Measurements from ENCODE around the gene SCIN.

Gene SCIN

DNA sequence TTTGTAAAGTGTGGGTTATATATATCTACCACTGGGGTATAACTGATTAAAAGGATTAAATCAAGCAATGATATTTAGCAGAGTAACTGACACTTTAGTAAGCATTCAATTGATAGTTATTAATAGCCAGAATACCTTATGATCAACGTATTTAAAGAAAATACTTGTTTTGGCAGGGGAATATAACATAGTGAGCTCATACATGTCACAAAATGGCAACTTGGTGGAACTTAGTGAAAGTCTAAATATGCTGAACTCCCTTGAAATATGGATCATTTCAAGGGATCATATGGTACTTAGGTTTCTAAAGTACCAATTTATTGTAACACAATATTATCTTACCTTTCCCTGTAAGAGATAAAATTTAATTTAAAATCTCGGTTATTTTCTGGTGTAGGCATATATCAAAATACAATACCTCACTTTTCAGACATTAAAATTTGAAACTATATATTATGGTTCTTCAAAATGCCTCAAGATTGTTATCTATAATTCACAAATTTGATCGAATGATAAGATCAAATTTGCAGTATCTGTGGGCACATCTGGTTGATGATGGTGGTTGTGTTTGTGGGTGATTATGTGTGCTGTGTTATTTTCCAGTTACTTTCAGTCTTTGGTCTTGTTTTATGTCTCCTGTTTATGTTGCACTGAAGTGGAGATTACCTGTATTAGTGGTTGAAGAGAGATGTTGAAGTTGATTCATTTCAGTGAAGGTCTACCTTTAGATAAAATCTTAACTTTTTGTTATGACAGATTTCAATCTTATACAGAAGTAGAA lies 122.1 kb downstream of the SCIN start:
- Histone ChIP-seq H3K4me1 (ENCODE audit: insufficient read depth, low read length) (peaks cover 9% of the 10 kb centered on the region), H3K36me3 (ENCODE audit: insufficient read depth, low read length) (peaks cover 35% of the 10 kb centered on the region), H2AFZ (ENCODE audit: low read depth, low read length) (no peak overlapping the region), H3K27me3 (ENCODE audit: insufficient read depth, low read length) (no peaks in the 10 kb centered on the region), H3K4me3 (ENCODE audit: low read length) (peak overlapping the region; percentile 89), H3K9me3 (ENCODE audit: low read length) (no peaks in the 10 kb centered on the region)

DNA sequence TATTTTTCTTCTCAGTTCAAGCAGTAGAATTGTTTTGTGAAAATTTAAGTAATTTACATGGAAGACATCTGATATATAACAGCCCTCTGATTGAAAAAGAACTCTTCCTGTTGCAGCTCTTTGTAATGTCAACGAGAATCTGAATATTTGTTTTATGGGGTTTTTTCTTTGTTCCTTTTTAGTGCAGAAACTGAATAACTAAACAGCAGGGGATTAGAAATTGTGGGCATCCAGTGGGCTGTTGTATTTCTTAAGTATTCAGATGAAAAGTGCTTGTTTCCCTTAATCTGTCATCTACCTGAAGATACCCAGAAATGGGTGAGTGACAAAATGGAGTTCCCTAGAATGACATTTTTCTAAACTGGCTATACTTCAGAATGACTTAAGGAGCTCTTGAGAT lies 124.3 kb downstream of the SCIN start:
- Histone ChIP-seq H3K27me3 (ENCODE audit: insufficient read depth, low read length) (no peaks in the 10 kb centered on the region), H3K4me1 (ENCODE audit: insufficient read depth, low read length) (peaks cover 9% of the 10 kb centered on the region), H3K4me3 (ENCODE audit: low read length) (no peak overlapping the region), H2AFZ (ENCODE audit: low read depth, low read length) (no peak overlapping the region), H3K36me3 (ENCODE audit: insufficient read depth, low read length) (peaks cover 25% of the 10 kb centered on the region), H3K9me3 (ENCODE audit: low read length) (no peaks in the 10 kb centered on the region)

DNA sequence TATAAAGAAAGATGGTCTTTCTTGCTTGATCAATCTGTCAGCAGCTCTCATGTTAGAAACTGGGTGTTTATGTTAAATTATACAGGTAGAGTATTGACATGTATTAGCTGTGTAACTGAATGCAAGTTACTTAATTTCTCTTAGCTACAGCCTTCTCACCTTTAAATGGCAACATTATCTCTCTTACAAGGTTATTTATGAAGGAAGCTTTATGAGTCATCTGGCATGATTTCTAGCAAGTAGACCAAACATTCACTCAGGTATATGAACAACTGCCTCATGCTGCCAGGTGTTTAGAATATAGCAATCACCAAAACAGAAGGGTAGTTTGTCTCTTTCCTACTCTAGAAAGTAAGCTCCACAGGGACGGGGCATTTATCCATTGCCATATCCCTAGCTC lies 125.4 kb downstream of the SCIN start:
- Histone ChIP-seq H3K27me3 (ENCODE audit: insufficient read depth, low read length) (no peaks in the 10 kb centered on the region), H3K4me3 (ENCODE audit: low read length) (no peak overlapping the region), H3K36me3 (ENCODE audit: insufficient read depth, low read length) (peaks cover 16% of the 10 kb centered on the region), H3K4me1 (ENCODE audit: insufficient read depth, low read length) (peaks cover 9% of the 10 kb centered on the region), H2AFZ (ENCODE audit: low read depth, low read length) (no peak overlapping the region), H3K9me3 (ENCODE audit: low read length) (no peaks in the 10 kb centered on the region)

DNA sequence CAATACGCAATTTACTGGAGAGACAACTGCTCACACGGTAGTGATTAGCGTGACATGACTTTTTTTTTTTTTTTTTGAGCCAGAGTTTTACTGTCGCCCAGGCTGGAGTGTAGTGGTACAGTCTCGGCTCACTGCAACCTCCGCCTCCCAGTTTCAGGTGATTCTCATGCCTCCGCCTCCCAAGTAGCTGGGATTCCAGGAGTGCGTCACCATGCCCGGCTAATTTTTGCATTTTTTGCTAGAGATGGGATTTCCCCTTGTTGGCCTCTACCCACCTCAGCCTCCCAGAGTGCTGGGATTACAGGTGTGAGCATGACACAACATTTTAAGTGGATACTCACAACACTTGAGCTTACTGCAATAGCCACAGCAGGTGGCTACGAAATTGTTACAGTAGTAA lies 128.8 kb downstream of the SCIN start:
- no peak overlapping the region for H2AFZ ChIP-seq (ENCODE audit: low read depth, low read length)
- H3K9me3 ChIP-seq (ENCODE audit: low read length) = no peaks in the 10 kb centered on the region
- no peak overlapping the region for H3K4me3 ChIP-seq (ENCODE audit: low read length)
- H3K27me3 ChIP-seq (ENCODE audit: insufficient read depth, low read length) = no peaks in the 10 kb centered on the region
- peaks cover under 1% of the 10 kb centered on the region for H3K4me1 ChIP-seq (ENCODE audit: insufficient read depth, low read length)
- no peaks in the 10 kb centered on the region for H3K36me3 ChIP-seq (ENCODE audit: insufficient read depth, low read length)

DNA sequence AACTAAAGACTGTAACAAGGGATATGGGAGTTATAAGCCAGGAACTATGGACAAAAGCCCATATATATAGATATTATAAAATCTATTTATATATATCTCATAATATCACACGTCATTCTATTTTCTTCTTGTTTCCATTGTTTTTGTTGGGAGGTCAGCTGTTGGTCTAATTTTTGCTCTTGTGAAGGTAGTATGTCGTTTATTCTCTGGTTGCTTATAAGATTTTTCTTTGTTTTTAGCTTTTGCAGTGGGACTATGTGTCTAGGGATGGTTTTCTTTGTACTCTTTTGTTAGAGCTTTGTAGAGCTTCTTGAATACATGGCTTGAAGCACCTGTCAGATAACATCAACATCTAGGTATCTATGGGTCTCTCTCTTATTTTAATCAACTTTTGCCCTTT lies 130.9 kb downstream of the SCIN start:
- Histone ChIP-seq H3K4me1 (ENCODE audit: insufficient read depth, low read length) (peaks cover under 1% of the 10 kb centered on the region), H3K27me3 (ENCODE audit: insufficient read depth, low read length) (no peaks in the 10 kb centered on the region), H3K4me3 (ENCODE audit: low read length) (no peak overlapping the region), H3K36me3 (ENCODE audit: insufficient read depth, low read length) (no peaks in the 10 kb centered on the region), H3K9me3 (ENCODE audit: low read length) (no peaks in the 10 kb centered on the region), H2AFZ (ENCODE audit: low read depth, low read length) (no peak overlapping the region)

DNA sequence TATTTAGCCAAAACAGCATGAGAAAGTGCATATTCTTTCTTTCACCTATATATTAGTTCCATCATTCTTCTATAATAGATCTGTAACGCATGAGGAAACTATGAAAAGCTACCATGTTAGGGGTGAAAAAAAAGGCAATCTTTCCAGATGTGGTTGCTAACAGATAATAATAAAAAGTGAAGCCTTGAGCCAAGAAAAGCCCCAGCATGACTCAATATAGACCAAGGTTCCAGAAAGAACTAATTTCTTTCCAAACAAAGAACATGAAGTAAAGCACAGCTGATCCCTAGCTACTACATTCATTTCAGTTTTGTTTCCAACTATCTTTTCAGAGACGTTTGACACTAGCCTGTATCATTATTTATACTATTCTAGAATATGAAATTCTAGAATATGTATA lies 133.4 kb downstream of the SCIN start:
- Histone ChIP-seq H3K9me3 (ENCODE audit: low read length) (no peaks in the 10 kb centered on the region), H2AFZ (ENCODE audit: low read depth, low read length) (no peak overlapping the region), H3K27me3 (ENCODE audit: insufficient read depth, low read length) (no peaks in the 10 kb centered on the region), H3K4me3 (ENCODE audit: low read length) (no peak overlapping the region), H3K36me3 (ENCODE audit: insufficient read depth, low read length) (no peaks in the 10 kb centered on the region), H3K4me1 (ENCODE audit: insufficient read depth, low read length) (peaks cover 12% of the 10 kb centered on the region)

DNA sequence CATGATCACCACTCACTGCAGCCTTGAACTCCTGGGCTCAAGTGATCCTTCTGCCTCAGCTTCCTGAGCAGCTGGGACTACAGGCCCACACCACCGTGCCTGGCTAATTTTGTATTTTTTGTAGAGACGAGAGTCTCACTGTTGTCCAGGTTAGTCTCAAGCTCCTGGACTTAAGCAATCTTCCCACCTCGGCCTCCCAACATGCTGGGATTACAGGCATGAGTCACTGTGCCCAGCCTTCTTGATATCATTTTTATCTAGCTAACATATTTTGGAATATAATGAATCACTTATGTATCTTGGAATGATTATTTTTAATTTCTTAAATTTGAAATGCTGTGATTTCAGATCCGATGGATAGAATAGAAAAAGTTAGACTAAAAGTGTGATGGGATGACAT lies 135.4 kb downstream of the SCIN start:
- no peaks in the 10 kb centered on the region for H3K27me3 ChIP-seq (ENCODE audit: insufficient read depth, low read length)
- H3K4me1 ChIP-seq (ENCODE audit: insufficient read depth, low read length) = peaks cover 24% of the 10 kb centered on the region
- H3K4me3 ChIP-seq (ENCODE audit: low read length) = no peak overlapping the region
- no peaks in the 10 kb centered on the region for H3K9me3 ChIP-seq (ENCODE audit: low read length)
- no peak overlapping the region for H2AFZ ChIP-seq (ENCODE audit: low read depth, low read length)
- H3K36me3 ChIP-seq (ENCODE audit: insufficient read depth, low read length) = no peaks in the 10 kb centered on the region

DNA sequence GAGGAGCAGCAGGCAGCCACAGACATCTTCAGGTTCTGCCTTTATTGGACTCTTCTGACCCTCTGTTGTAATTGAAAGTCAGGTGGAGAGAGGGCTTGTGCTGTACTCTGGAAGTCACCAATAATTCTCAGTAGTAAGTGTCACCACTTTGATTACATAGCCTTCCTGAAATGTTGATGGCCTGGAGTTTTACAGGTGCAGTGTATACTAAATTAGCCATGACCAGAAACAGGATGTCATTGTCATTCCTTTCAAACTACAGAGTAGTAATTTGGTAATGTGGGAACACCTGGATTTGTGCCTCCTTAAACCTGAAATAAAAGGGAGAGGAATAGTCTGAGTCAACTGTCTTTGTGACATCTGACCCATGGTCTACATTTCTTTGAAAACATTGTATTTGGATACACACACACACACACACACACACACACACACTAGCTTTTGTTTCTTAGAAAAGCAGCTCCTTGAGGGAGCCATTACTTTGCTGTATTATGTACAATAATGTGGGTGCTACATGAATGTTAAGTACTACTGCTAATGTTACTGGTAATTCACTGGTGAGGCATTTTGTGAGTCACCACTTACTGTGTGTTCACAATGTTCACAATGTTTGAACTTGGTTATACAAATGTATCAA lies 136.5 kb downstream of the SCIN start:
- no peaks in the 10 kb centered on the region for H3K9me3 ChIP-seq (ENCODE audit: low read length)
- no peak overlapping the region for H3K4me3 ChIP-seq (ENCODE audit: low read length)
- no peaks in the 10 kb centered on the region for H3K36me3 ChIP-seq (ENCODE audit: insufficient read depth, low read length)
- no peak overlapping the region for H2AFZ ChIP-seq (ENCODE audit: low read depth, low read length)
- peaks cover 24% of the 10 kb centered on the region for H3K4me1 ChIP-seq (ENCODE audit: insufficient read depth, low read length)
- H3K27me3 ChIP-seq (ENCODE audit: insufficient read depth, low read length) = no peaks in the 10 kb centered on the region

DNA sequence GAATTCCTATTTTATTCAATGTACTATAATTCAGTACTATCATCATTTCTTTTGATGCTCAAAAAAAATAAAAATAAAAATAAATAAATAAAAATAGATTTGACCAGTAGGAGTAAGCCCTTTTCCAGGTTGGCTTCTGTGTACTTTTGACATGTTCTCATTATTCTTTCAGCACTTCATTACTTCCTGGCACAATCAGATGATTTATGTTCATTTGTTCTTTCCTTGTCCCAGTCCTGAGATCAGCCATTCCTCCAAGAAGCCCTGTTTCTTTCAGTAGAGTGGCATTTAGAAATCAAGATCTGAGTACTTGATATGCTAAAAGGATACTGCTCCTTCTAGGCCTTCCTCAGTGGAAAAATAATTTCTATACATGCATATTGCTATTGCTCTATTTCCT lies 137.8 kb downstream of the SCIN start:
- Histone ChIP-seq H3K9me3 (ENCODE audit: low read length) (no peaks in the 10 kb centered on the region), H3K4me3 (ENCODE audit: low read length) (no peak overlapping the region), H3K4me1 (ENCODE audit: insufficient read depth, low read length) (peaks cover 27% of the 10 kb centered on the region), H2AFZ (ENCODE audit: low read depth, low read length) (no peak overlapping the region), H3K36me3 (ENCODE audit: insufficient read depth, low read length) (no peaks in the 10 kb centered on the region), H3K27me3 (ENCODE audit: insufficient read depth, low read length) (no peaks in the 10 kb centered on the region)
